IMR-90 (cell line): Measurements from ENCODE around the gene KCNJ3. TPM values are rescaled to one million over a fixed set of nuclear protein-coding genes. Genes with fewer than 3 reads are reported as not detected.

Experiments
- ATAC-seq: fragments of 200-7000 bp; cut with Tn5 transposase; 2 replicates; pipeline ENCODE4 v1.9.1; 2020; ENCODE audit warnings: low read depth, mild to moderate bottlenecking, moderate library complexity
- BruUV-seq: library from RNA; stranded (reverse); fragments of 400-500 nt; replicated peaks from 2 replicates; lab custom pipeline; 2021; lab: Mats Ljungman, UMichigan
- CTCF ChIA-PET: fragments of 300-600 bp; formaldehyde crosslinking; extraction: SDS; loops from one replicate; lab custom pipeline; 2021; ENCODE audit warnings: antibody characterized with exemption; lab: Yijun Ruan, JAX
- POLR2A ChIA-PET: fragments of 300-600 bp; sonication (Branson Sonifier 250); formaldehyde crosslinking; loops from one replicate; lab custom pipeline; 2022; ENCODE audit warnings: antibody characterized with exemption; ENCODE audit not compliant: unreplicated experiment; lab: Charles Lee
- DNase-seq: peaks from one replicate; pipeline ENCODE4 v3.0.0; 2013
- H2AFZ ChIP-seq: replicated peaks from 2 replicates; pipeline ENCODE3; 2013; ENCODE audit warnings: low read length, mild to moderate bottlenecking; ENCODE audit not compliant: poor library complexity
- H2AK5ac ChIP-seq: 2 replicates; pipeline ENCODE4 v1.6.1; 2013; ENCODE audit warnings: low read depth, low read length, inconsistent platforms
- H2AK9ac ChIP-seq: replicated peaks from 2 replicates; pipeline ENCODE3; 2013; ENCODE audit warnings: mild to moderate bottlenecking, low read depth, low read length, moderate library complexity; ENCODE audit not compliant: poor library complexity
- H2BK120ac ChIP-seq: 2 replicates; pipeline ENCODE4 v1.6.1; 2013; ENCODE audit warnings: low read depth, low read length, inconsistent platforms
- H2BK15ac ChIP-seq: 3 replicates; pipeline ENCODE4 v1.6.1; 2013; ENCODE audit warnings: low read depth, low read length, inconsistent platforms
- H2BK20ac ChIP-seq: 2 replicates; pipeline ENCODE4 v1.6.1; 2013; ENCODE audit warnings: low read depth, mild to moderate bottlenecking, inconsistent platforms, low read length, moderate library complexity
- H2BK5ac ChIP-seq: 2 replicates; pipeline ENCODE4 v1.6.1; 2013; ENCODE audit warnings: mild to moderate bottlenecking, low read depth, low read length, inconsistent platforms; ENCODE audit not compliant: poor library complexity, severe bottlenecking
- H3K14ac ChIP-seq: replicated peaks from 2 replicates; pipeline ENCODE4 v1.6.1; 2013; ENCODE audit warnings: low read depth, low read length, inconsistent platforms
- H3K18ac ChIP-seq: 2 replicates; pipeline ENCODE4 v1.6.1; 2013; ENCODE audit warnings: low read depth, low read length, control low read depth
- H3K23ac ChIP-seq: 2 replicates; pipeline ENCODE4 v1.6.1; 2013; ENCODE audit warnings: low read depth, low read length, inconsistent platforms
- H3K27ac ChIP-seq: 2 replicates; pipeline ENCODE4 v1.5.1; 2013; ENCODE audit warnings: mild to moderate bottlenecking, control low read depth, low read length; ENCODE audit not compliant: insufficient read depth
- H3K27me3 ChIP-seq: 2 replicates; pipeline ENCODE4 v1.6.1; 2013; ENCODE audit warnings: low read length; ENCODE audit not compliant: control insufficient read depth, insufficient read depth
- H3K36me3 ChIP-seq: 2 replicates; pipeline ENCODE4 v1.6.1; 2013; ENCODE audit warnings: low read length, mixed read lengths; ENCODE audit not compliant: control insufficient read depth, insufficient read depth
- H3K4ac ChIP-seq: 2 replicates; pipeline ENCODE4 v1.6.1; 2013; ENCODE audit warnings: low read depth, low read length, inconsistent platforms
- H3K4me1 ChIP-seq: 2 replicates; pipeline ENCODE4 v1.6.1; 2013; ENCODE audit warnings: low read length, mixed read lengths; ENCODE audit not compliant: control insufficient read depth, insufficient read depth
- H3K4me2 ChIP-seq: 2 replicates; pipeline ENCODE4 v1.6.1; 2013; ENCODE audit warnings: low read depth, mild to moderate bottlenecking, control low read depth, low read length, moderate library complexity
- H3K4me3 ChIP-seq: 2 replicates; pipeline ENCODE4 v1.5.1; 2013; ENCODE audit warnings: low read depth, mild to moderate bottlenecking, control low read depth, low read length, moderate library complexity; ENCODE audit not compliant: insufficient read depth
- H3K56ac ChIP-seq: 2 replicates; pipeline ENCODE4 v1.6.1; 2013; ENCODE audit warnings: low read length, inconsistent platforms; ENCODE audit not compliant: insufficient read depth; ENCODE audit errors: extremely low read depth
- H3K79me1 ChIP-seq, 2 experiments: 2 replicates each; pipeline ENCODE4 v1.6.1; 2013; ENCODE audit warnings: low read length in 2 of 2, inconsistent platforms in 1 of 2, low read depth in 1 of 2
- H3K9ac ChIP-seq: 2 replicates; pipeline ENCODE4 v1.6.1; 2013; ENCODE audit warnings: low read depth, low read length, control low read depth
- H3K9me1 ChIP-seq: 2 replicates; pipeline ENCODE4 v1.6.1; 2013; ENCODE audit warnings: low read length, inconsistent platforms; ENCODE audit not compliant: insufficient read depth
- H3K9me3 ChIP-seq: 2 replicates; pipeline ENCODE4 v1.6.1; 2013; ENCODE audit warnings: low read length; ENCODE audit not compliant: control insufficient read depth, insufficient read depth
- H4K20me1 ChIP-seq: 2 replicates; pipeline ENCODE4 v1.6.1; 2013; ENCODE audit warnings: low read length, inconsistent platforms; ENCODE audit not compliant: insufficient read depth
- H4K5ac ChIP-seq: 2 replicates; pipeline ENCODE4 v1.6.1; 2013; ENCODE audit warnings: mild to moderate bottlenecking, low read depth, low read length, control low read depth
- H4K8ac ChIP-seq, 2 experiments: 2 replicates each; pipeline ENCODE4 v1.6.1; 2013; ENCODE audit warnings: low read depth in 2 of 2, low read length in 2 of 2, control low read depth in 1 of 2, inconsistent platforms in 1 of 2
- H4K91ac ChIP-seq: 2 replicates; pipeline ENCODE4 v1.6.1; 2013; ENCODE audit warnings: low read depth, low read length, inconsistent platforms; ENCODE audit not compliant: insufficient read depth
- BHLHE40 ChIP-seq: fragments of 150-350 bp; IDR thresholded peaks from 2 replicates; pipeline ENCODE4 v1.6.1; 2016; ENCODE audit warnings: mild to moderate bottlenecking, low read depth, low read length
- CHD1 ChIP-seq: IDR thresholded peaks from 2 replicates; pipeline ENCODE4 v1.6.1; 2012; ENCODE audit warnings: low read depth, low read length, improper control_type of control experiment
- FOS ChIP-seq: fragments of 150-350 bp; IDR thresholded peaks from 2 replicates; pipeline ENCODE4 v1.6.1; 2016; ENCODE audit warnings: low read depth, low read length
- MAFK ChIP-seq: IDR thresholded peaks from 2 replicates; pipeline ENCODE4 v1.6.1; 2012; ENCODE audit warnings: low read depth, low read length, improper control_type of control experiment
- MAZ ChIP-seq: IDR thresholded peaks from 2 replicates; pipeline ENCODE4 v1.6.1; 2012; ENCODE audit warnings: low read depth, mild to moderate bottlenecking, low read length, improper control_type of control experiment, moderate library complexity, borderline replicate concordance
- MXI1 ChIP-seq: IDR thresholded peaks from 2 replicates; pipeline ENCODE4 v1.6.1; 2012; ENCODE audit warnings: low read depth, mild to moderate bottlenecking, low read length, moderate library complexity, borderline replicate concordance
- NFE2L2 ChIP-seq: fragments of 150-350 bp; IDR thresholded peaks from 2 replicates; pipeline ENCODE4 v1.6.1; 2016; ENCODE audit warnings: low read depth, mild to moderate bottlenecking, low read length
- RAD21 ChIP-seq: IDR thresholded peaks from 2 replicates; pipeline ENCODE4 v1.6.1; 2012; ENCODE audit warnings: low read length, improper control_type of control experiment
- RCOR1 ChIP-seq: IDR thresholded peaks from 2 replicates; pipeline ENCODE4 v1.6.1; 2012; ENCODE audit warnings: mild to moderate bottlenecking, low read length, improper control_type of control experiment; ENCODE audit not compliant: insufficient replicate concordance
- RFX5 ChIP-seq: IDR thresholded peaks from 2 replicates; pipeline ENCODE4 v1.8.0; 2012; ENCODE audit warnings: low read depth, mild to moderate bottlenecking, low read length, moderate library complexity
- SMC3 ChIP-seq: fragments of 150-350 bp; IDR thresholded peaks from 2 replicates; pipeline ENCODE4 v1.6.1; 2016; ENCODE audit warnings: low read depth, mild to moderate bottlenecking, antibody characterized with exemption, low read length, moderate library complexity
- WGBS, 2 experiments: methylation state at CpG; one replicate each; pipeline versions ENCODE4 v1.1.5 to v1.1.7; 2013; ENCODE audit warnings: missing lambda C conversion rate in 2 of 2; ENCODE audit not compliant: insufficient read length in 1 of 2; ENCODE audit errors: extremely low coverage in 2 of 2; 5-methylcytosine and 5-hydroxymethylcytosine counted together
- dilution Hi-C: fragments of 300-500 bp; cut with HindIII; formaldehyde crosslinking; loops from one replicate; pipeline ENCODE4 v1.14.3; 2018; ENCODE audit warnings: low sequenced_read_pairs; ENCODE audit not compliant: unreplicated experiment
- in situ Hi-C: fragments of 300-500 bp; cut with MboI; formaldehyde crosslinking; loops from 3 replicates; pipeline ENCODE4 v1.14.3; 2019; ENCODE audit warnings: low sequenced_read_pairs, inconsistent platforms, mixed read lengths
- intact Hi-C: fragments of 100-400 bp; cut with micrococcal nuclease; formaldehyde crosslinking; loops from 2 replicates; pipeline ENCODE4 v1.10.0; 2022
- polyA plus RNA-seq, 3 experiments: library from polyadenylated mRNA; depleted of rRNA; stranded (reverse); fragments of >200 nt; gene quantifications; 2 replicates each; pipeline ENCODE4 v1.2.3, GENCODE V29; 2012; ENCODE audit warnings: low replicate concordance in 1 of 3
- total RNA-seq: library from RNA; depleted of rRNA; stranded (reverse); fragments of >200 nt; gene quantifications from 2 replicates; pipeline ENCODE4 v1.2.3, GENCODE V29; 2012
- TF ChIP-seq, protein P1 (sequence below): conservative IDR thresholded peaks from 2 replicates; pipeline ENCODE4 v1.5.1; 2012; ENCODE audit warnings: mild to moderate bottlenecking, low read depth, low read length, improper control_type of control experiment
- TF ChIP-seq, protein P2 (sequence below): fragments of 150-350 bp; IDR thresholded peaks from 2 replicates; pipeline ENCODE4 v1.6.1; 2016; ENCODE audit warnings: low read depth, mild to moderate bottlenecking, low read length, moderate library complexity, borderline replicate concordance
- TF ChIP-seq, protein P3 (sequence below): fragments of 150-350 bp; IDR thresholded peaks from 2 replicates; pipeline ENCODE4 v1.6.1; 2017; ENCODE audit warnings: mild to moderate bottlenecking, antibody characterized with exemption, low read length, low read depth

The KCNJ3 gene
- total and polyA plus RNA-seq, 2 of the 4 experiments (the other 2 are of a cell fraction), result not detected

DNA sequence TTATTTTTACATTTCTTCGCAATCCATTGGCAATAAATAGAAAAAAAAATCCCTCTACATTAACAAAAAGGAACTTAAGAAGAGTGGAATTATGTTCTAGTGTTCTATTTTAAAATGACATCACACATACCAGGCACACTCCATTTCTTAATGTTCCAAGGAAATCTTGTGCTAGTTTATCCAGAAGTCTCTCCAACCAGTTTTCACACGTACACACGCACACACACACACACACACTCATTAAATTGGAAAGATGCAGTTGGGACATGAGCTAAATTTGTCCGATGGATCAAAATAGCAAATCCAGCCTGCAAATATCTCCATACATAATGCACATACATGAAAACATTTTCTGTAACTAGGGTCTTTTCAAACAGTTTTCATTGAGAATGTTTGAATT is 78.3 kb downstream of the KCNJ3 start:
- H3K9ac ChIP-seq, result no peak overlapping the region
- ChIA-PET CTCF (no interaction called here), POLR2A (no interaction called here)
- H3K23ac ChIP-seq, result no peak overlapping the region
- H2BK15ac ChIP-seq, result no peak overlapping the region
- DNase-seq, result no peak
- H3K27ac ChIP-seq, result no peak overlapping the region
- no TSS peak for BruUV-seq
- H2AK9ac ChIP-seq, result no peak overlapping the region
- H3K9me3 ChIP-seq, result peaks cover 5% of the 10 kb centered on the region; the same call in 1 of the 2 replicates
- H3K4me3 ChIP-seq, result no peak overlapping the region
- no peak overlapping the region for H3K14ac ChIP-seq
- H3K4me2 ChIP-seq, result no peak overlapping the region
- no peaks in the 10 kb centered on the region for H3K4me1 ChIP-seq
- intact Hi-C loops, result no loop called here
- H2AFZ ChIP-seq, result no peak overlapping the region
- H4K5ac ChIP-seq, result no peak overlapping the region
- no CpG with 5 or more reads among the region's 4 CpGs for WGBS, 2 experiments
- H2AK5ac ChIP-seq, result no peak overlapping the region
- dilution Hi-C loops, result no loop called here
- TF ChIP-seq NFE2L2 (no peak), BHLHE40 (no peak), FOS (no peak), CHD1 (no peak), RCOR1 (no peak), RAD21 (no peak), MAFK (no peak), RFX5 (no peak), SMC3 (no peak), MXI1 (no peak), MAZ (no peak)
- TF ChIP-seq, protein P1, sequence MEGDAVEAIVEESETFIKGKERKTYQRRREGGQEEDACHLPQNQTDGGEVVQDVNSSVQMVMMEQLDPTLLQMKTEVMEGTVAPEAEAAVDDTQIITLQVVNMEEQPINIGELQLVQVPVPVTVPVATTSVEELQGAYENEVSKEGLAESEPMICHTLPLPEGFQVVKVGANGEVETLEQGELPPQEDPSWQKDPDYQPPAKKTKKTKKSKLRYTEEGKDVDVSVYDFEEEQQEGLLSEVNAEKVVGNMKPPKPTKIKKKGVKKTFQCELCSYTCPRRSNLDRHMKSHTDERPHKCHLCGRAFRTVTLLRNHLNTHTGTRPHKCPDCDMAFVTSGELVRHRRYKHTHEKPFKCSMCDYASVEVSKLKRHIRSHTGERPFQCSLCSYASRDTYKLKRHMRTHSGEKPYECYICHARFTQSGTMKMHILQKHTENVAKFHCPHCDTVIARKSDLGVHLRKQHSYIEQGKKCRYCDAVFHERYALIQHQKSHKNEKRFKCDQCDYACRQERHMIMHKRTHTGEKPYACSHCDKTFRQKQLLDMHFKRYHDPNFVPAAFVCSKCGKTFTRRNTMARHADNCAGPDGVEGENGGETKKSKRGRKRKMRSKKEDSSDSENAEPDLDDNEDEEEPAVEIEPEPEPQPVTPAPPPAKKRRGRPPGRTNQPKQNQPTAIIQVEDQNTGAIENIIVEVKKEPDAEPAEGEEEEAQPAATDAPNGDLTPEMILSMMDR, result no peak
- TF ChIP-seq, protein P2, sequence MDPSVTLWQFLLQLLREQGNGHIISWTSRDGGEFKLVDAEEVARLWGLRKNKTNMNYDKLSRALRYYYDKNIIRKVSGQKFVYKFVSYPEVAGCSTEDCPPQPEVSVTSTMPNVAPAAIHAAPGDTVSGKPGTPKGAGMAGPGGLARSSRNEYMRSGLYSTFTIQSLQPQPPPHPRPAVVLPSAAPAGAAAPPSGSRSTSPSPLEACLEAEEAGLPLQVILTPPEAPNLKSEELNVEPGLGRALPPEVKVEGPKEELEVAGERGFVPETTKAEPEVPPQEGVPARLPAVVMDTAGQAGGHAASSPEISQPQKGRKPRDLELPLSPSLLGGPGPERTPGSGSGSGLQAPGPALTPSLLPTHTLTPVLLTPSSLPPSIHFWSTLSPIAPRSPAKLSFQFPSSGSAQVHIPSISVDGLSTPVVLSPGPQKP, result no peak
- TF ChIP-seq, protein P3, sequence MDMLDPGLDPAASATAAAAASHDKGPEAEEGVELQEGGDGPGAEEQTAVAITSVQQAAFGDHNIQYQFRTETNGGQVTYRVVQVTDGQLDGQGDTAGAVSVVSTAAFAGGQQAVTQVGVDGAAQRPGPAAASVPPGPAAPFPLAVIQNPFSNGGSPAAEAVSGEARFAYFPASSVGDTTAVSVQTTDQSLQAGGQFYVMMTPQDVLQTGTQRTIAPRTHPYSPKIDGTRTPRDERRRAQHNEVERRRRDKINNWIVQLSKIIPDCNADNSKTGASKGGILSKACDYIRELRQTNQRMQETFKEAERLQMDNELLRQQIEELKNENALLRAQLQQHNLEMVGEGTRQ, result no peak
- no peak for ATAC-seq
- no peaks in the 10 kb centered on the region for H4K20me1 ChIP-seq
- H2BK20ac ChIP-seq, result no peak overlapping the region
- H3K56ac ChIP-seq, result no peak overlapping the region
- in situ Hi-C loops, result no loop called here
- no peak overlapping the region for H3K18ac ChIP-seq
- no peaks in the 10 kb centered on the region for H3K27me3 ChIP-seq
- H2BK120ac ChIP-seq, result no peak overlapping the region
- no peaks in the 10 kb centered on the region for H3K36me3 ChIP-seq
- H4K91ac ChIP-seq, result no peak overlapping the region
- H2BK5ac ChIP-seq, result no peak overlapping the region
- no peak overlapping the region for H3K4ac ChIP-seq
- H4K8ac ChIP-seq, result no peak overlapping the region
- no peaks in the 10 kb centered on the region for H3K79me1 ChIP-seq
- H3K9me1 ChIP-seq, result no peaks in the 10 kb centered on the region
